ENCODE results near the gene STPG2.

STPG2 gene

DNA sequence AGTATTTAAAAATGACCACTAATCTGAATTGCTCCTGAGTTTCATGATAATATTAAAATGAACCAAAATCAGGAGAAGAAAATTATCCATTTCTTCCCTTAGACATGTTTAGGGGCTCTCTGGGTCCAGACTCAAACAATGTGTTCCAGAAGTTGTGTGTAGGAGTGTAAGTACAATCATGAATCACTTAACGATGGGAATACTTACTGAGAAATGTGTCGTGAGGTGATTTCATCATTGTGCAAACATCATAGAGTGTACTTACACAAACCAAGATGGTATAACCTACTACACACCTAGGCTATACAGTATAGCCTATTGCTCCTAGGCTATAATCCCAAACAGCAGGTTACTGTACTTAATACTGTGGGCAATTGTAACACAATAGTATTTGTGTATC is 74.8 kb downstream of the STPG2 start:
- DNase-seq (ENCODE audit: low spot score) = no peak
- in situ Hi-C loops (cut with MboI; ENCODE audit: low sequenced_read_pairs, unreplicated experiment) = no loop called here
- TF ChIP-seq, protein P1, sequence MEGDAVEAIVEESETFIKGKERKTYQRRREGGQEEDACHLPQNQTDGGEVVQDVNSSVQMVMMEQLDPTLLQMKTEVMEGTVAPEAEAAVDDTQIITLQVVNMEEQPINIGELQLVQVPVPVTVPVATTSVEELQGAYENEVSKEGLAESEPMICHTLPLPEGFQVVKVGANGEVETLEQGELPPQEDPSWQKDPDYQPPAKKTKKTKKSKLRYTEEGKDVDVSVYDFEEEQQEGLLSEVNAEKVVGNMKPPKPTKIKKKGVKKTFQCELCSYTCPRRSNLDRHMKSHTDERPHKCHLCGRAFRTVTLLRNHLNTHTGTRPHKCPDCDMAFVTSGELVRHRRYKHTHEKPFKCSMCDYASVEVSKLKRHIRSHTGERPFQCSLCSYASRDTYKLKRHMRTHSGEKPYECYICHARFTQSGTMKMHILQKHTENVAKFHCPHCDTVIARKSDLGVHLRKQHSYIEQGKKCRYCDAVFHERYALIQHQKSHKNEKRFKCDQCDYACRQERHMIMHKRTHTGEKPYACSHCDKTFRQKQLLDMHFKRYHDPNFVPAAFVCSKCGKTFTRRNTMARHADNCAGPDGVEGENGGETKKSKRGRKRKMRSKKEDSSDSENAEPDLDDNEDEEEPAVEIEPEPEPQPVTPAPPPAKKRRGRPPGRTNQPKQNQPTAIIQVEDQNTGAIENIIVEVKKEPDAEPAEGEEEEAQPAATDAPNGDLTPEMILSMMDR (IDR thresholded peaks at IDR 0.05; ENCODE audit: borderline replicate concordance, control extremely low read depth, extremely low read depth, insufficient read depth, missing control alignments) = no peak

DNA sequence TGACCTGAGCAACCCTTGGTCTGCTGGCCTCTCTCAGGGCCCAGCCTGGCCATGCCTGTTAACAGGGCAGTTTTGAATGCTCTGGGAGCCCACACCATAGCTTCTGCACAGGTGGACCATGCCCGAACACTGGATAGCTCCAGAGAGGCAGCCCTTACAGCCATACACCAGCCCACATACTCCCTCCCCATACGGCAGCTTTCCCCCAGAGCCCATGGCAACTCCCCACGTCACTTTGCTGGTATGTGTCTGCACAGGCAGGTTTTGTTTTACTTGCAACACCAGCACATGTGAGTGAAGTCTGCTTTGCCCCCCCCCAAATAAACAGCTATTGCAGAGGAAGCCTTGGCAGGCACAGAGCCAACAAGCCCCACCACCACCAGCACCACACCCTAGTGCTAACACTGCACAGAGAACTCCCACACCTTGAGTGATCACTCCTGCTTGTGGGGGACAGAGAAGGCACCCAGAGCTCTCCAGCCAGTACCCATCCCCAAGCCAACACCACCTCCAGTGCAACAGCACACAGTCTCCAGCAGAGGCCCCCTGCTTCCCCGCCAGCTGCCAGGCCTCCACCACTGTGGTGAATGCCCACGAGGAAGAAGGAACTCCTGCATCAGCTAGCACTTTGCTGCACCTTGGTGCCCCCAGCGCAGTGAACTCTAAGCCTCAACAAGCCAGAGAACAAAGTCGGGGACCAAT is 87.3 kb downstream of the STPG2 start:
- TF ChIP-seq, protein P1 (IDR thresholded peaks at IDR 0.05; ENCODE audit: borderline replicate concordance, control extremely low read depth, extremely low read depth, insufficient read depth, missing control alignments) = no peak
- no peak for DNase-seq (ENCODE audit: low spot score)
- in situ Hi-C loops (cut with MboI; ENCODE audit: low sequenced_read_pairs, unreplicated experiment) = no loop called here

DNA sequence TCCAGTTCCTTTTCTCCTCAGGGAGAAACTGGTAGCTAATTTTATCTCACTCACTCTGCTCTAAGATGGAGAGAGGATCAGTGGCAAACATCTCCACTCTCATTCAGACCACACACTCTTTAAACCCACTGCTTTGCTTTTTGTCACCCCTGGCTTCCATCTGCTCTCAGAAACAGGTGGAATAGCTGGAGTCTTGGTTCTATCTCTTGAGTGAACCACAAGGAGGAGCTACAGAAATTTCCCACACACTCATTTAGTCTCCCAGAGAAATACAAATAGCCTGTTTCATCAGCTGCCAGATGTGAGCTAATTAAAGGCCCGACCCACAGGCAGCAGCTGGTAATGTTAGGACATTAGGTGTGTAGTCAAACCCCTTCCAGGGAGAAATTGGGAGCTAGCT is 96.6 kb downstream of the STPG2 start:
- DNase-seq (ENCODE audit: low spot score) = no peak
- TF ChIP-seq, protein P1 (IDR thresholded peaks at IDR 0.05; ENCODE audit: borderline replicate concordance, control extremely low read depth, extremely low read depth, insufficient read depth, missing control alignments) = no peak
- in situ Hi-C loops (cut with MboI; ENCODE audit: low sequenced_read_pairs, unreplicated experiment) = no loop called here

DNA sequence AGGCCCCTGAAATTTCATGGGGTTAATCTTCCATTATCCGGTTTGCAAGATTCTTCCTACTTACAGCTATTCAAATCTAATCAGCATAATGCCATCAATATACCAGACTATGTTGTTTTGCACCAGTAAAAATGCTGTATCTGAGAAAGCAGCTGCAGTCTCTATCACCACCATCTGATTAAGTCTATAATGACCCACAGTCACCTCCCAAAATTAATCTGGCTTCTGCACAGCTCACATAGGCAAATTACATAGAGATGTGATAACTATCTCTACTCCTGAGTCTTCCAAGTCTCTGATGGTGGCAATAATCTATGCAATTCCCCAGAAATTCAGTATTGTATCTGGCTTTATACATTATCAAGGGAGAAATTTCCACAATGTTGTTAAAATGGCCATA is 113.2 kb downstream of the STPG2 start:
- DNase-seq (ENCODE audit: low spot score) = no peak
- TF ChIP-seq, protein P1 (IDR thresholded peaks at IDR 0.05; ENCODE audit: borderline replicate concordance, control extremely low read depth, extremely low read depth, insufficient read depth, missing control alignments) = no peak
- in situ Hi-C loops (cut with MboI; ENCODE audit: low sequenced_read_pairs, unreplicated experiment) = no loop called here

DNA sequence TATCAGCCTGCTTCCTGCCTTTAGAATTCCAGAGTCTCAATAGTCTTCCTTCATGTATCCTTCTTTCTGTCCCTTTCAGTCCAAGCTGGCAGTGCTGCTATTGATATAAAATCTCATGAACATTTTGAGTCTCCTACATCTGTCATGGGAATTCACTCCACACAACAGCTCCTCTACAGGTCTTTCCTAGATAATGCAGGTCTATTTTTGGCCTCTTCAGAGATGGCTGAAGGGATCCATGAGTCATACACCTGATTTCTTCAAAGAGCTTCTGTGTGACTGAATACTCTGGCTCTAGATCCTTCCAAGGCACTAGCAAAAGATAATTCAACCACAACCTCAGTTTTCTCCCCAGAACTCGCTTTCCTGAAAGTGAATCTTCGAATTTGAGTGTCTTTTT is 115.4 kb downstream of the STPG2 start:
- TF ChIP-seq, protein P1 (IDR thresholded peaks at IDR 0.05; ENCODE audit: borderline replicate concordance, control extremely low read depth, extremely low read depth, insufficient read depth, missing control alignments) = no peak
- DNase-seq (ENCODE audit: low spot score) = no peak
- in situ Hi-C loops (cut with MboI; ENCODE audit: low sequenced_read_pairs, unreplicated experiment) = no loop called here

DNA sequence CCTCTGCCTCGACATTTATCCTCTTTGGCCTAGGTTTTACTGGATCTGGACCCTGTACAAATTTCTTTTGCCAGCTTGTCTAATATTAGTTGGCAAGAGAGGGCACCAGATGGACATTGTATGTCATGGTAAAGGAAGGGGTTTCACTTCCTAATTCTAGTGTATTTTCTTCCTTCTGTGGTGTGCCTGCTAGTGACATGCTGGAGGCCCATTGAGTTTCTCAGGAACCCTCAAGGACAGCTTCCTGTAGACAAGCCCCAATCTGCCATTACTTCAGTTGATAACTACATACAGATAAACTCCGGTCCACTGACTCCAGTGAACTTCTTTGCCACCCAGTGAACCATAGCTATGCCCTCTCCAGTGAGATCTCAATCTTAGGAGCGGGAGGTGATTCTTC is 116.9 kb downstream of the STPG2 start:
- in situ Hi-C loops (cut with MboI; ENCODE audit: low sequenced_read_pairs, unreplicated experiment) = no loop called here
- TF ChIP-seq, protein P1 (IDR thresholded peaks at IDR 0.05; ENCODE audit: borderline replicate concordance, control extremely low read depth, extremely low read depth, insufficient read depth, missing control alignments) = no peak

More for the DNA sequence above, 116.9 kb downstream of the STPG2 start:
- DNase-seq (ENCODE audit: low spot score) = no peak

Measured in GM13976 (cell line).